SU-DHL-6 (cell line): Measurements from ENCODE around the gene BCKDK.

ENCODE experiments used
- CTCF ChIP-seq: fragments of 200-600 bp; sonication (generic); IDR thresholded peaks from one replicate; pipeline ENCODE4 v1.5.1; 2017; ENCODE audit warnings: antibody characterized with exemption, mild to moderate bottlenecking, low read length, moderate library complexity; ENCODE audit not compliant: insufficient read depth, poor library complexity, severe bottlenecking
- EZH2phosphoT487 ChIP-seq: fragments of 200-600 bp; sonication (generic), shearing (Covaris generic); conservative IDR thresholded peaks from 2 replicates; pipeline ENCODE4 v1.6.1; 2018; ENCODE audit warnings: mild to moderate bottlenecking, antibody characterized with exemption, low read length, moderate library complexity, mixed read lengths

GRCh38 chr16:31080756-31081419 is 27.3 kb upstream of the BCKDK start:
- TF ChIP-seq CTCF, result no peak
- no peak for TF ChIP-seq EZH2phosphoT487
